DND-41 (cell line): ENCODE results near the gene LLPH.

ENCODE experiments used
- ATAC-seq: fragments of 200-7000 bp; cut with Tn5 transposase; 3 replicates; pipeline ENCODE4 v1.9.1; 2021; ENCODE audit warnings: low read depth; ENCODE audit not compliant: insufficient read depth
- DNase-seq: peaks from one replicate; pipeline ENCODE4 v3.0.0-alpha.2; 2020
- H2AFZ ChIP-seq: 2 replicates; pipeline ENCODE4 v1.6.0; 2012; ENCODE audit warnings: low read depth, low read length
- H3K27ac ChIP-seq: 2 replicates; pipeline ENCODE4 v1.5.1; 2012; ENCODE audit warnings: low read length, inconsistent platforms
- H3K27me3 ChIP-seq: fragments of 200-600 bp; sonication (generic); 2 replicates; pipeline ENCODE4 v1.6.0; 2012; ENCODE audit warnings: low read length, mild to moderate bottlenecking, inconsistent platforms; ENCODE audit not compliant: insufficient read depth, poor library complexity
- H3K36me3 ChIP-seq: 2 replicates; pipeline ENCODE4 v1.5.1; 2012; ENCODE audit warnings: low read length, inconsistent platforms; ENCODE audit not compliant: insufficient read depth
- H3K4me1 ChIP-seq: 2 replicates; pipeline ENCODE4 v1.5.1; 2012; ENCODE audit warnings: mild to moderate bottlenecking, low read length; ENCODE audit not compliant: insufficient read depth
- H3K4me2 ChIP-seq: 2 replicates; pipeline ENCODE4 v1.6.0; 2012; ENCODE audit warnings: mild to moderate bottlenecking, moderate library complexity, low read length, inconsistent platforms; ENCODE audit not compliant: insufficient read depth
- H3K4me3 ChIP-seq, 2 experiments: fragments of 200-600 bp in 1 of 2; shearing (Covaris generic) in 1 of 2; 2 replicates each; pipeline ENCODE4 v1.5.1; 2012 to 2016; ENCODE audit warnings: inconsistent platforms in 2 of 2, low read length in 2 of 2, mild to moderate bottlenecking in 2 of 2, low read depth in 1 of 2, moderate library complexity in 1 of 2
- H3K79me2 ChIP-seq: 2 replicates; pipeline ENCODE4 v1.6.0; 2012; ENCODE audit warnings: low read length, inconsistent platforms; ENCODE audit not compliant: insufficient read depth
- H3K9ac ChIP-seq: 2 replicates; pipeline ENCODE4 v1.6.0; 2012; ENCODE audit warnings: low read depth, mild to moderate bottlenecking, inconsistent platforms, low read length, moderate library complexity
- H3K9me3 ChIP-seq: 2 replicates; pipeline ENCODE4 v1.5.1; 2012; ENCODE audit warnings: low read length, moderate library complexity, mild to moderate bottlenecking, inconsistent platforms; ENCODE audit not compliant: insufficient read depth, severe bottlenecking
- H4K20me1 ChIP-seq: 2 replicates; pipeline ENCODE4 v1.6.0; 2012; ENCODE audit warnings: low read length; ENCODE audit not compliant: insufficient read depth
- CTCF ChIP-seq: IDR thresholded peaks from 2 replicates; pipeline ENCODE4 v1.5.1; 2012; ENCODE audit warnings: borderline replicate concordance, low read length, moderate library complexity, mild to moderate bottlenecking; ENCODE audit not compliant: poor library complexity, severe bottlenecking; ENCODE audit errors: extremely low read depth
- EZH2 ChIP-seq: IDR thresholded peaks from 3 replicates; pipeline ENCODE4 v1.6.1; 2012; ENCODE audit warnings: borderline replicate concordance, low read depth, mild to moderate bottlenecking, moderate library complexity, low read length, inconsistent platforms; ENCODE audit not compliant: severe bottlenecking

Gene LLPH

GRCh38 chr12:66166561-66166960 is 36.0 kb upstream of the LLPH start:
- ATAC-seq, result no peak
- no peak overlapping the region for H3K27ac ChIP-seq

GRCh38 chr12:66165141-66165540 is 34.6 kb upstream of the LLPH start:
- DNase-seq (no peak), ATAC-seq (no peak)
- H3K9me3 ChIP-seq, result peaks cover 5% of the 10 kb centered on the region
- H3K4me1 ChIP-seq, result peaks cover 22% of the 10 kb centered on the region
- 0 out of 2 replicates have a peak, but pooled peaks cover 3% of the 10 kb centered on the region for H4K20me1 ChIP-seq
- H3K79me2 ChIP-seq, result peaks cover 88% of the 10 kb centered on the region
- no peak overlapping the region for H3K4me2 ChIP-seq
- H3K9ac ChIP-seq, result no peak overlapping the region
- no peaks in the 10 kb centered on the region for H3K27me3 ChIP-seq
- H3K4me3 ChIP-seq, result no peak overlapping the region
- no peak overlapping the region for H2AFZ ChIP-seq
- TF ChIP-seq CTCF (no peak), EZH2 (no peak)
- no peak overlapping the region for H3K27ac ChIP-seq
- peaks cover 32% of the 10 kb centered on the region for H3K36me3 ChIP-seq

More at GRCh38 chr12:66166561-66166960, 36.0 kb upstream of the LLPH start:
- Histone ChIP-seq H3K4me3 (no peak overlapping the region), H3K4me1 (peaks cover 32% of the 10 kb centered on the region), H3K36me3 (peaks cover 22% of the 10 kb centered on the region; the same call in 1 of the 2 replicates), H2AFZ (no peak overlapping the region), H3K9me3 (peaks cover 5% of the 10 kb centered on the region), H3K27me3 (no peaks in the 10 kb centered on the region), H3K79me2 (peaks cover 80% of the 10 kb centered on the region), H4K20me1 (0 out of 2 replicates have a peak, but pooled peaks cover 3% of the 10 kb centered on the region), H3K4me2 (no peak overlapping the region), H3K9ac (no peak overlapping the region)
- DNase-seq, result no peak
- TF ChIP-seq CTCF (no peak), EZH2 (no peak)

- Histone ChIP-seq H3K27ac (no peak overlapping the region), H3K4me2 (no peak overlapping the region), H3K36me3 (peaks cover 39% of the 10 kb centered on the region), H3K79me2 (peaks cover 95% of the 10 kb centered on the region), H3K4me1 (peaks cover 22% of the 10 kb centered on the region), H3K4me3 (no peak overlapping the region), H3K9me3 (peaks cover 5% of the 10 kb centered on the region), H2AFZ (no peak overlapping the region), H3K27me3 (no peaks in the 10 kb centered on the region), H3K9ac (no peak overlapping the region), H4K20me1 (0 out of 2 replicates have a peak, but pooled peaks cover 8% of the 10 kb centered on the region)
- ATAC-seq (no peak), DNase-seq (no peak)
- TF ChIP-seq EZH2 (no peak), CTCF (no peak)
These were observed 33.8 kb upstream of the LLPH start for GRCh38 chr12:66164349-66164821.
